HL-60 (cell line): Measurements from ENCODE around the gene AGRN.
"Not testable (repeated sequence)": the region's sequence is repeated elsewhere in the genome, so short reads cannot be mapped to it uniquely, and the experiment has no call there.

Experiments
- DNase-seq, 2 experiments: peaks; one replicate each; pipeline ENCODE4 v3.0.0-alpha.2; 2010 to 2020; ENCODE audit warnings: low read depth in 1 of 2, low spot score in 1 of 2
- H3K27ac ChIP-seq: fragments of 250-450 bp; sonication (Bioruptor Pico); replicated peaks from 2 replicates; pipeline ENCODE4 v1.5.1; 2020; ENCODE audit warnings: mild to moderate bottlenecking, moderate library complexity
- H3K27me3 ChIP-seq: fragments of 250-450 bp; sonication (Bioruptor Pico); 2 replicates; pipeline ENCODE4 v1.5.1; 2021; ENCODE audit warnings: mild to moderate bottlenecking, moderate library complexity; ENCODE audit not compliant: insufficient read depth, poor library complexity, severe bottlenecking
- H3K4me3 ChIP-seq: replicated peaks from 2 replicates; pipeline ENCODE4 v1.5.1; 2011; ENCODE audit warnings: mild to moderate bottlenecking, control low read depth, low read length; ENCODE audit not compliant: insufficient read depth
- CTCF ChIP-seq: IDR thresholded peaks from one replicate; pipeline ENCODE4 v1.5.1; 2011; ENCODE audit warnings: low read length, control low read depth, inconsistent platforms; ENCODE audit not compliant: insufficient read depth
- GABPA ChIP-seq: IDR thresholded peaks from 2 replicates; pipeline ENCODE4 v1.6.1; 2012; ENCODE audit warnings: low read depth
- POLR2AphosphoS5 ChIP-seq: IDR thresholded peaks from 2 replicates; pipeline ENCODE4 v1.6.1; 2012; ENCODE audit warnings: low read depth
- REST ChIP-seq: IDR thresholded peaks from 2 replicates; pipeline ENCODE4 v1.6.1; 2012; ENCODE audit warnings: low read depth; ENCODE audit not compliant: insufficient replicate concordance
- SPI1 ChIP-seq: IDR thresholded peaks from 2 replicates; pipeline ENCODE4 v1.6.1; 2012; ENCODE audit warnings: low read depth, mild to moderate bottlenecking, borderline replicate concordance

The AGRN gene

GRCh38 chr1:991895-992294 is 28.0 kb upstream of the AGRN start:
- no peak overlapping the region for H3K4me3 ChIP-seq
- no peak overlapping the region for H3K27ac ChIP-seq
- TF ChIP-seq SPI1 = no peak
- no peak for TF ChIP-seq REST
- TF ChIP-seq GABPA = no peak
- no peak for TF ChIP-seq POLR2AphosphoS5
- no peak for TF ChIP-seq CTCF
- peaks cover 18% of the 10 kb centered on the region for H3K27me3 ChIP-seq
- DNase-seq = no peak

- H3K27ac ChIP-seq = no peak overlapping the region
- DNase-seq = no peak
- TF ChIP-seq POLR2AphosphoS5 = no peak
- no peak for TF ChIP-seq CTCF
- TF ChIP-seq SPI1 = no peak
- no peak for TF ChIP-seq REST
- TF ChIP-seq GABPA = no peak
- no peak overlapping the region for H3K4me3 ChIP-seq
- H3K27me3 ChIP-seq = peaks cover 23% of the 10 kb centered on the region
Measured at GRCh38 chr1:992362-992761, 27.6 kb upstream of the AGRN start.

- Histone ChIP-seq H3K27ac (no peak overlapping the region), H3K4me3 (no peak overlapping the region), H3K27me3 (peaks cover 34% of the 10 kb centered on the region)
- no peak for DNase-seq
- TF ChIP-seq REST (no peak), CTCF (no peak), SPI1 (no peak), GABPA (no peak), POLR2AphosphoS5 (no peak)
Measured at GRCh38 chr1:993379-993995, 26.4 kb upstream of the AGRN start.

GRCh38 chr1:994546-994945 is 25.4 kb upstream of the AGRN start:
- not testable (repeated sequence) for H3K4me3 ChIP-seq, DNase-seq, H3K27ac ChIP-seq
- H3K27me3 ChIP-seq = peaks cover 36% of the 10 kb centered on the region
